Stimulated activated naive CD8-positive, alpha-beta T cell treated with anti-CD3 and anti-CD28 coated beads, Interleukin-15, Interleukin-2, amounts not matched to agents 100 ng/mL and 50 ng/mL, for 24 hours (primary cell): ENCODE measurements around the gene SPOCD1.

ENCODE experiments used
- H3K27ac Mint-ChIP-seq: one replicate; pipeline ENCODE4 v1.8.0; 2021; ENCODE audit warnings: mild to moderate bottlenecking, mixed read lengths
- H3K27me3 Mint-ChIP-seq: one replicate; pipeline ENCODE4 v1.8.0; 2021; ENCODE audit warnings: mixed read lengths
- H3K36me3 Mint-ChIP-seq: one replicate; pipeline ENCODE4 v1.8.0; 2021; ENCODE audit warnings: low read depth, mixed read lengths
- H3K4me1 Mint-ChIP-seq: one replicate; pipeline ENCODE4 v1.8.0; 2021; ENCODE audit warnings: low read depth, mixed read lengths
- H3K4me3 Mint-ChIP-seq: one replicate; pipeline ENCODE4 v1.8.0; 2021; ENCODE audit warnings: mild to moderate bottlenecking, mixed read lengths
- H3K9me3 Mint-ChIP-seq: one replicate; pipeline ENCODE4 v1.8.0; 2021; ENCODE audit warnings: mixed read lengths

SPOCD1 gene

DNA sequence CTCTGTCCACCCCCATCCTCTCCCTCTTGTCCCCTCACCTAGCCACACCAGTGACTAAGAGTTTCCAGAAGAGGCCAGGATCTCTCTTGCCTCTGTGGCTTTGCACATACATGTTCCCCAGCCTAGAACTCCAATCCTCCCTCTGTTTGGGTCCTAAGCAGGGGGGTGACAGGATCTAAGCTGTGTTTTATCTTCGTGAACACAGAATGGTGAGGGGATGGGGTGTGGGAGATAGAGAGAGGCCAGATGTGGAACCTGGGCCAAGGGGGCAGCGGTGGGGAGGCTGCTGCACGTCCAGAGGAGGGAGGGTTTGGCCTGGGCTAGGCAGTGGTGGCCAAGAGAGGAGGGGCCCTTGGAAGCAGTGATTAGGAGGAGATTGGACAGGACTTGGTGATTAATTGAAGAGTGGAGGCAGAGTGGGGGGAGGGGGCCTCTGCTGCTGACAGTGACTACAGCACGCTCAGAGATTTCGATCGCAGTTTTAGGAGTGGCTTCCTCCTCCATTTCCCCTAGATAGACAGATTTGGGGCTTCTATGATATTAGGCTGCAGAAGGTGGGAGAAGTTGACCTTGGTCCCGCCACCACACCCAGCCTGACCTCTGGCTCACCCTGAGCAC lies 34.6 kb downstream of the SPOCD1 start:
- H3K4me1 Mint-ChIP-seq: peaks cover 14% of the 10 kb centered on the region
- H3K4me3 Mint-ChIP-seq: no peak overlapping the region
- H3K27me3 Mint-ChIP-seq: peaks cover 14% of the 10 kb centered on the region
- no peaks in the 10 kb centered on the region for H3K36me3 Mint-ChIP-seq
- no peaks in the 10 kb centered on the region for H3K9me3 Mint-ChIP-seq
- peak overlapping the region; percentile 21 for H3K27ac Mint-ChIP-seq

GRCh38 chr1:31780632-31781031 lies 35.2 kb downstream of the SPOCD1 start:
- Mint-ChIP-seq H3K4me3 (no peak overlapping the region), H3K36me3 (no peaks in the 10 kb centered on the region), H3K4me1 (peaks cover 14% of the 10 kb centered on the region), H3K27me3 (peaks cover 14% of the 10 kb centered on the region), H3K27ac (no peak overlapping the region), H3K9me3 (no peaks in the 10 kb centered on the region)

DNA sequence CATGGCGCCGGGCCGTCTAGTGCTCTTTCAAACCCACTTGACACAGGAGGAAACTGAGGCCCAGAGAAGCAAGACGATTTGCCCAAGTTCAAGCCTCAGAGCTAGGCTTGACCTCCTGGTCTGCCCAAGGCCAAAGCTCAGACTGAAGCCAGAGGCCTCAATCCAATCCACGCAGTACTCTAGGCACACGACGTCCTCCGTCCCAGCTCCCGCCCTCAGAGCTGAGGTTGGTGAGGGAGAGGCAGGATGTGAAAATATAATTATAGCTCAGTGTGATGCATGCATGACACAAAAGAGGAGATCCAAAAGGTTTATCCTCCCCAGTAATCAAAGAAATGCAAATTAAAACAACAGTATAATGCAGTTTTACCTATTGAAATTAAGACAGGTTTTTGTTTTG lies 36.1 kb downstream of the SPOCD1 start:
- H3K36me3 Mint-ChIP-seq: no peaks in the 10 kb centered on the region
- H3K9me3 Mint-ChIP-seq: no peaks in the 10 kb centered on the region
- H3K27ac Mint-ChIP-seq: no peak overlapping the region
- H3K4me1 Mint-ChIP-seq: peaks cover 5% of the 10 kb centered on the region
- H3K27me3 Mint-ChIP-seq: peaks cover 19% of the 10 kb centered on the region
- H3K4me3 Mint-ChIP-seq: no peak overlapping the region

GRCh38 chr1:31778763-31779488 lies 36.9 kb downstream of the SPOCD1 start:
- no peak overlapping the region for H3K27ac Mint-ChIP-seq
- no peaks in the 10 kb centered on the region for H3K9me3 Mint-ChIP-seq

GRCh38 chr1:31776516-31776915 lies 39.3 kb downstream of the SPOCD1 start:
- Mint-ChIP-seq H3K9me3 (no peaks in the 10 kb centered on the region), H3K36me3 (no peaks in the 10 kb centered on the region), H3K4me1 (peaks cover 28% of the 10 kb centered on the region), H3K27ac (no peak overlapping the region), H3K27me3 (peaks cover 43% of the 10 kb centered on the region), H3K4me3 (no peak overlapping the region)

More at GRCh38 chr1:31778763-31779488, 36.9 kb downstream of the SPOCD1 start:
- H3K4me3 Mint-ChIP-seq: no peak overlapping the region
- H3K27me3 Mint-ChIP-seq: peaks cover 26% of the 10 kb centered on the region
- H3K4me1 Mint-ChIP-seq: peaks cover 7% of the 10 kb centered on the region
- no peaks in the 10 kb centered on the region for H3K36me3 Mint-ChIP-seq

DNA sequence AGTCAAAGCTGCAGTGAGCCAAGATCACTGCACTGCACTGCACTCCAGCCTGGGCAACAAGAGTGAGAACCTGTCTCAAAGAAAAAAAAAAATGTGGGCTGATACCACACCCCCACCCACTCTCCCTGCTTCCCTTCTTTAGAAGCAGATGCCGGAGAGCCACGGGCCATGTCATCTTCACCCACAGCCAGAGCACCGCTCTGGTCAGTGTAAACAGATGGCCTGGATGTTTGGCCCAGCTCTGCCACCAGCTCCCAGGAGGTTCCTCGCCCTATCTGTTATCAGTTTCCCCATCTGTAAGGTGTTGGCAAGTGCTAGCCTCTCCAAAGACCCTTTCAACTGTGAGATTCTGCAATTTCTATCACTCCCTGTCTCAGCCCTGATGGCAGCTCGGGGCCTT lies 39.8 kb downstream of the SPOCD1 start:
- H3K9me3 Mint-ChIP-seq: no peaks in the 10 kb centered on the region
- H3K4me3 Mint-ChIP-seq: no peak overlapping the region
- no peak overlapping the region for H3K27ac Mint-ChIP-seq
- peaks cover 44% of the 10 kb centered on the region for H3K27me3 Mint-ChIP-seq
- H3K36me3 Mint-ChIP-seq: no peaks in the 10 kb centered on the region
- peaks cover 32% of the 10 kb centered on the region for H3K4me1 Mint-ChIP-seq

DNA sequence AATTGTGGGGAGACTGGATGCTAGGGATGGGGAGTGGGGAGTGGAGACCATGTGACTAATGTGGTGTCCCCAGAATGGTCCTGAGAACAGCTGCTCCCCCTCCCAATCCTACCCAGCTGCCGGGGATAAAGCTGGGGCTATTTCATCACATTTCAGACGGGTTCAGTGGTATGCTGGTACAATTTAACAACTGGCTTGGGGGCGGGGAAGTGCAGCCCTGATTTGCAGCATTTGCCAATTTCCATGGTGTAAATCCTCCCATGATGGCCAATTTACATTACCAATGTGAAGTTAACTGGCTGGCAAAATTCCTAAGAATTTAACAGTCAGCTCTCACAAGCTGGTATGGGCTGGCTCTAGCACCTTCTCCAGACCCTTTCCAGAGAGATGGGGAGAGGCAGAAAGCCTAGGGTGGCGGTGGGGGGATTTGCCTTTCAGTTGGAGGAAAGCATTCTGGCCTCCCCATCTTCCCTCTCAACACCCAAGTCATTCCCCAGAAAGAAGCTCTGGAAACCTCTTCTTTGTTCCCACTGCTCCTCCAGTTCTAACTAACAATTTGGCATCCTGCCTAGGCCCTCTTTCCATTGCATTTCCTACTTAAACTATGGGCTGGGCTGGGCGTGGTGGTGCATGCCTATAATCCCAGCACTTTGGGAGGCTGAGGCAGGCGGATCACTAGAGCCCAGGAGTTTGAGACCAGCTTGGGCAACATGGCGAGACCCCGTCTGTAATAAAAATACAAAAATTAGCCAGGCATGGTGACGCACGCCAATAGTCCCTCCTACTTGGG lies 40.4 kb downstream of the SPOCD1 start:
- H3K4me1 Mint-ChIP-seq: peaks cover 37% of the 10 kb centered on the region
- H3K27ac Mint-ChIP-seq: no peak overlapping the region
- H3K4me3 Mint-ChIP-seq: no peak overlapping the region
- H3K27me3 Mint-ChIP-seq: peaks cover 48% of the 10 kb centered on the region
- no peaks in the 10 kb centered on the region for H3K9me3 Mint-ChIP-seq
- H3K36me3 Mint-ChIP-seq: no peaks in the 10 kb centered on the region

DNA sequence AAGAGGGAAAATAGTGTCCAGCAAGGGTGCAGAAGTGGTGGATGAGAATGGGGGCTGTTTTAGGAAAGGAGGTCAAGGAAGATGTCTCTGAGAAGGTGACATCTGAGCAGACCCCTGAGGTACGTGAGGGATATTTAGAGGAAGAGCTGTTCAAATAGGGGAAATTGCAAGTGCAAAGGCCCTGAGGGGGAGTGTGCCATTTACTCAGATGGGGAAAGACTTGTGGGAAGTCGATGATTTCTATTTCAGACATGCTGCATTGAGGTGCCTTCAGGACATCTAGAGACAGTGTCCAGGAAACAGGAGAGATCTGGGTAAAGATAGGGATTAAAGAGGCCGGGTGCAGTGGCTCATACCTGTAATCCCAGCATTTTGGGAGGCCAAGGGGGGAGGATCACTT lies 41.3 kb downstream of the SPOCD1 start:
- Mint-ChIP-seq H3K4me3 (no peak overlapping the region), H3K4me1 (peaks cover 45% of the 10 kb centered on the region), H3K27ac (no peak overlapping the region), H3K9me3 (no peaks in the 10 kb centered on the region), H3K27me3 (peaks cover 44% of the 10 kb centered on the region), H3K36me3 (no peaks in the 10 kb centered on the region)

GRCh38 chr1:31773861-31774260 lies 42.0 kb downstream of the SPOCD1 start:
- H3K4me1 Mint-ChIP-seq: peaks cover 51% of the 10 kb centered on the region
- H3K4me3 Mint-ChIP-seq: no peak overlapping the region
- H3K36me3 Mint-ChIP-seq: no peaks in the 10 kb centered on the region
- H3K9me3 Mint-ChIP-seq: no peaks in the 10 kb centered on the region
- no peak overlapping the region for H3K27ac Mint-ChIP-seq
- peaks cover 44% of the 10 kb centered on the region for H3K27me3 Mint-ChIP-seq

DNA sequence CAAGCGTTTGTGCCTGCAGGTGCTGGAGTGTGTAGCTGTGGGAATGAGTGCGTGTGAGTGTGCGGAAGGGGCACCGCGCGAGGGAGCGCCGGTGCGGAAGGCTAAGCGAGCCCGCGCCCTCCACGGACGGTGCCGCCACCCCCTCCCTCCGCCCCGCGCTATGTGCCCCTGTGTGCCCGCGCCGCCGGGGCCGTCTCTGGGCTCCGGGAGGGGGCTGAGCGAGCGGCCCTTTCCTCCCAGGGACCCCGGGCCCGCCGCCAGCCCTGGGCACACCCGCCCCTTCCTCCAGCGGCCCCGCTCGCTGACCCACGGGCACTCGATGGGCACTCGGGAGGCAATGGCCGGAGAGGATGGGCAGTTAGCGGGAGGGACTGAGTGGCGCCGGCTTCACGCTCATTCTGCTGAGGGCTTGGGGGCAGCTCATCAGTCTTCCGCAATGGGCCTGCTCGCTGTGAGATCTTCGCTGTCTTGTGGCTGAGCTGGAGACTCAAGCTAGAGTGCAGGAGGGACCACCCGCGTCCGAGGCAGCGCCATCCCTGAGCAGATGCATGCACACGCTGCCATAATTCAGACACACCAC lies 43.1 kb downstream of the SPOCD1 start:
- H3K9me3 Mint-ChIP-seq: no peaks in the 10 kb centered on the region
- no peaks in the 10 kb centered on the region for H3K36me3 Mint-ChIP-seq
- peaks cover 41% of the 10 kb centered on the region for H3K27me3 Mint-ChIP-seq
- peaks cover 55% of the 10 kb centered on the region for H3K4me1 Mint-ChIP-seq
- peak overlapping the region; percentile 76 for H3K4me3 Mint-ChIP-seq
- no peak overlapping the region for H3K27ac Mint-ChIP-seq

GRCh38 chr1:31771891-31772668 lies 43.7 kb downstream of the SPOCD1 start:
- Mint-ChIP-seq H3K4me1 (peaks cover 55% of the 10 kb centered on the region), H3K27me3 (peaks cover 34% of the 10 kb centered on the region), H3K27ac (peak overlapping the region; percentile 92), H3K9me3 (no peaks in the 10 kb centered on the region), H3K36me3 (no peaks in the 10 kb centered on the region), H3K4me3 (peak overlapping the region; percentile 76)

DNA sequence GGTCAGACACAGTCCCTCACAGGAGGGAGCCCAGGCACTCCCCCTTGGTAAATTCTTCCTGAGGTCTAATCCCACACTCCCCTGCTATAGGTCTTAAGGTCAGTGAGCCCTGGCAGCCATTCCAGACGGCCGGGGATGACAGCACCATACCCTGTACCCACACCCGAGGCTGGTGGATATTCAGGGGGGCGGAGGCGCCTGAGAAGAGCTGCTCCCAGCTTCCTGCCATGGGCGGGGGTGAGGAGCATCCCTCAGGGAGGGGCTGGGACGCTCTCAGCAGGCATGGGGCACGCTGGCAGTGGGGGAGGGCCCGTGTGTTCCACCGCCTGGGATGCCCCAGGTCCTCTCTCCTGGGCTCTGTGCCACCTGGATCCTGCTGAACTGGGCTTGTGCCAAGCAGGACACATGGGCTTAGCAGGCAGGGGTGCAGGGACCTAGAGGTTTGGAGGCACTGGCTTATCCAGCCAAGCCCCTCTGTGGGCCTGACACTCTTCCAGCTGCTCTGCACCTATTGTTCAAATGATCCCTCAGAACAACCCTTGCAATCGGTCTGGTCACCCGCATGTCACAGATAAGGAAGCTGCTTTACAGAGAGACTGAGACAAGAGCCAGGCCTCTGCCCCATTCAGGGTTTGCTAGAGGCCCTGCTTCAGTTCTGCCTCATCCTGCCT lies 46.0 kb downstream of the SPOCD1 start:
- Mint-ChIP-seq H3K27me3 (peaks cover 31% of the 10 kb centered on the region), H3K4me1 (peaks cover 55% of the 10 kb centered on the region), H3K4me3 (no peak overlapping the region), H3K36me3 (no peaks in the 10 kb centered on the region), H3K27ac (peak overlapping the region; percentile 49), H3K9me3 (no peaks in the 10 kb centered on the region)

DNA sequence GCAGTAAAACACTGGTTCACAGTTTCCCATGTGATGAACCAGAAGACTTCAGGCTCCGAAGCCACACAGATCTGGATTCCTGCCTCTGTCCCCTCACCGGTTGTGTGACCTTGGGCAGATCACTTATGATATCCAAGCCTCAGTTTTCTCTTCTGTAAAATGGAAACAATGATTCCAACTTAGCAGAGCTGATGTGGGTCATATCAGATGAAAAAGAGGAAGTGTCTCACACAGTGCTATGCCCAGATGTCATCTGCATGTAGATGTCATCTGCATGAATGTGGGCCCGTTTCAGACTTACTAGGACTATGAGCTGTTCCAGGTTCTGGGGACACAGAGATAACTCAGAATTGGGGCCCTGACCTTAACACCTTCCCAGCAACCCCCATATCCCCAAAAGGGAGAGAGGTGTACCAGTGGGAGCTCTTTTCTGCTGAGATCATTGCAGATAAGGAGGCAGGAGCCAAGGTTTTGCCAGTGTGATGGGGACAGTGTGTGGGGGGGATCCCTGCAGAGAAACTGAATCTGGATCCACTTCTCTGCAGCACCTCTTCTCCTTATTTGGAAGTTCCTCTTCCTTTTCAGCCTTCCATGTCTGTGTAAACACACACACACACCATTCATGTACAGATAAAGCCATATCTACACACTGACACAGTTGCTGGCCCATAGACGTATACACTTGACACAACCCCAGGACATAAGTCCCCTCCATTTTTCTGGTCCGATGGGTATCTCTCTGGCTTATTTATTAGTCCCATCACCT lies 46.7 kb downstream of the SPOCD1 start:
- Mint-ChIP-seq H3K9me3 (no peaks in the 10 kb centered on the region), H3K36me3 (no peaks in the 10 kb centered on the region), H3K27ac (peak overlapping the region; percentile 49), H3K27me3 (peaks cover 23% of the 10 kb centered on the region), H3K4me3 (no peak overlapping the region), H3K4me1 (peaks cover 53% of the 10 kb centered on the region)
